ENCODE data around the gene OR6X1.
"Not testable (repeated sequence)": the region's sequence is repeated elsewhere in the genome, so short reads cannot be mapped to it uniquely, and the experiment has no call there.

Gene OR6X1

GRCh38 chr11:123736769-123737168, 17.5 kb downstream of the OR6X1 start:
- no peak for TF ChIP-seq CTCF (IDR thresholded peaks at IDR 0.05; ENCODE audit: extremely low read depth, insufficient read depth, missing control alignments)
- DNase-seq (ENCODE audit: low spot score): no peak
- in situ Hi-C loops (cut with MboI; ENCODE audit: low pct_unique_long_range_greater_than_20kb, low sequenced_read_pairs, unreplicated experiment): no loop called here

- no peak for TF ChIP-seq CTCF (IDR thresholded peaks at IDR 0.05; ENCODE audit: extremely low read depth, insufficient read depth, missing control alignments)
- DNase-seq (ENCODE audit: low spot score): no peak
- in situ Hi-C loops (cut with MboI; ENCODE audit: low pct_unique_long_range_greater_than_20kb, low sequenced_read_pairs, unreplicated experiment): no loop called here
Observed at GRCh38 chr11:123729602-123730001, 24.7 kb downstream of the OR6X1 start.

- no peak for TF ChIP-seq CTCF (IDR thresholded peaks at IDR 0.05; ENCODE audit: extremely low read depth, insufficient read depth, missing control alignments)
- no peak for DNase-seq (ENCODE audit: low spot score)
- in situ Hi-C loops (cut with MboI; ENCODE audit: low pct_unique_long_range_greater_than_20kb, low sequenced_read_pairs, unreplicated experiment): no loop called here
Observed at GRCh38 chr11:123725995-123726655, 28.2 kb downstream of the OR6X1 start.

- TF ChIP-seq CTCF (IDR thresholded peaks at IDR 0.05; ENCODE audit: extremely low read depth, insufficient read depth, missing control alignments): no peak
- no peak for DNase-seq (ENCODE audit: low spot score)
- in situ Hi-C loops (cut with MboI; ENCODE audit: low pct_unique_long_range_greater_than_20kb, low sequenced_read_pairs, unreplicated experiment): no loop called here
Observed at GRCh38 chr11:123719452-123719851, 34.9 kb downstream of the OR6X1 start.

- in situ Hi-C loops (cut with MboI; ENCODE audit: low pct_unique_long_range_greater_than_20kb, low sequenced_read_pairs, unreplicated experiment): no loop called here
- no peak for TF ChIP-seq CTCF (IDR thresholded peaks at IDR 0.05; ENCODE audit: extremely low read depth, insufficient read depth, missing control alignments)
- DNase-seq (ENCODE audit: low spot score): no peak
Observed at GRCh38 chr11:123718469-123718868, 35.8 kb downstream of the OR6X1 start.

- in situ Hi-C loops (cut with MboI; ENCODE audit: low pct_unique_long_range_greater_than_20kb, low sequenced_read_pairs, unreplicated experiment): no loop called here
- DNase-seq (ENCODE audit: low spot score): no peak
- TF ChIP-seq CTCF (IDR thresholded peaks at IDR 0.05; ENCODE audit: extremely low read depth, insufficient read depth, missing control alignments): no peak
Observed at GRCh38 chr11:123718063-123718462, 36.3 kb downstream of the OR6X1 start.

- in situ Hi-C loops (cut with MboI; ENCODE audit: low pct_unique_long_range_greater_than_20kb, low sequenced_read_pairs, unreplicated experiment); DNase-seq (ENCODE audit: low spot score): not testable (repeated sequence)
Observed at GRCh38 chr11:123712627-123713026, 41.7 kb downstream of the OR6X1 start.

Data from GM13977 (cell line).